IMR-90 (cell line): ENCODE results near the gene FABP7.

Experiments
- CTCF ChIP-seq: conservative IDR thresholded peaks from 2 replicates; pipeline ENCODE4 v1.5.1; 2012; ENCODE audit warnings: mild to moderate bottlenecking, low read depth, low read length, improper control_type of control experiment
- MAFK ChIP-seq: IDR thresholded peaks from 2 replicates; pipeline ENCODE4 v1.6.1; 2012; ENCODE audit warnings: low read depth, low read length, improper control_type of control experiment
- MXI1 ChIP-seq: IDR thresholded peaks from 2 replicates; pipeline ENCODE4 v1.6.1; 2012; ENCODE audit warnings: low read depth, mild to moderate bottlenecking, low read length, moderate library complexity, borderline replicate concordance
- POLR2A ChIP-seq: IDR thresholded peaks from 2 replicates; pipeline ENCODE4 v1.6.1; 2012; ENCODE audit warnings: mild to moderate bottlenecking, low read depth, low read length
- SMC3 ChIP-seq: fragments of 150-350 bp; IDR thresholded peaks from 2 replicates; pipeline ENCODE4 v1.6.1; 2016; ENCODE audit warnings: low read depth, mild to moderate bottlenecking, antibody characterized with exemption, low read length, moderate library complexity

DNA sequence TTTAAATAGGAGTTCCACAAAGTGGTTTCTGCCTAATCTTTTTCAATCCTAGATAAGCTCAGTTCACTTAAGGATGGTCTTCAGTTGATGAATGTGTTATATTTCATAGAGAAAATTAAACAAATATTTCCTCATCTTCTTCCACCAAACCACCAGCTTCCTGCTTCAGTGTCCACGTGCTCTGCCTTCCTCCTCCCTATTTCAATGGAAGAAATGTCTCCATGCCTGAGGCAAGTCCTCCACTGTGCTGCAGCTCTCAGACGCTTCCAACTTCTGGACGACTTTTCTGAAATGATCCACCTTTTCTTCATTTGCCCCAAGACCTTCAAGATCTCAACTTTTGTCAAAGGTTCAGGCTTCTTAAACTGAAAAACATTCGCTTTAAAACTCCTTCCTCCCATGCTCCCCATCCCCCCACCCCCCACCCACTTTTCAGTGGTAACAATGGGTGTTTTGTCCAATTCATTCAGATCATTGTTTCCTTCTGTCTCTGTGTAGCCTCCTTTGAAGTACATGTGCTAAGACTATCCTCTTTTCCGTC, 25.3 kb upstream of the FABP7 start:
- TF ChIP-seq POLR2A: no peak
- TF ChIP-seq MXI1: no peak
- TF ChIP-seq CTCF: no peak
- TF ChIP-seq MAFK: no peak
- TF ChIP-seq SMC3: no peak
